Skeletal muscle tissue (tissue), 4 donors: ENCODE results near the gene SH2D1B. TPM values are rescaled to one million over a fixed set of nuclear protein-coding genes. Genes with fewer than 3 reads are reported as not detected.
"Not testable (repeated sequence)": the region's sequence is repeated elsewhere in the genome, so short reads cannot be mapped to it uniquely, and the experiment has no call there.

ENCODE experiments used
- H3K27ac ChIP-seq: one replicate; pipeline ENCODE4 v1.7.0; 2013; ENCODE audit warnings: mild to moderate bottlenecking, low read depth, low read length, inconsistent platforms
- H3K27me3 ChIP-seq, 3 donors: one replicate each; pipeline ENCODE4 v1.7.0; 2013; ENCODE audit warnings: low read length in 3 of 3; ENCODE audit not compliant: control insufficient read depth in 3 of 3, insufficient read depth in 3 of 3
- H3K36me3 ChIP-seq, 3 donors: one replicate each; pipeline ENCODE4 v1.7.0; 2013; ENCODE audit warnings: low read length in 3 of 3; ENCODE audit not compliant: control insufficient read depth in 3 of 3, insufficient read depth in 3 of 3
- H3K4me1 ChIP-seq, 3 donors: one replicate each; pipeline ENCODE4 v1.7.0; 2013; ENCODE audit warnings: low read length in 3 of 3, mild to moderate bottlenecking in 3 of 3; ENCODE audit not compliant: control insufficient read depth in 3 of 3, insufficient read depth in 3 of 3
- H3K4me3 ChIP-seq, 3 donors: one replicate each; pipeline ENCODE4 v1.7.0; 2013; ENCODE audit warnings: low read length in 3 of 3
- H3K9ac ChIP-seq, 3 donors: one replicate each; pipeline ENCODE4 v1.7.0; 2013; ENCODE audit warnings: low read length in 3 of 3, mild to moderate bottlenecking in 3 of 3, moderate library complexity in 2 of 3, low read depth in 1 of 3
- H3K9me3 ChIP-seq, 3 donors: one replicate each; pipeline ENCODE4 v1.7.0; 2013; ENCODE audit warnings: low read length in 3 of 3; ENCODE audit not compliant: control insufficient read depth in 3 of 3
- total RNA-seq: library from RNA; depleted of rRNA; stranded (reverse); fragments of >200 nt; gene quantifications from one replicate; pipeline ENCODE4 v1.2.3, GENCODE V29; 2014
- donor health status: Osteomylitis.

SH2D1B gene, protein sequence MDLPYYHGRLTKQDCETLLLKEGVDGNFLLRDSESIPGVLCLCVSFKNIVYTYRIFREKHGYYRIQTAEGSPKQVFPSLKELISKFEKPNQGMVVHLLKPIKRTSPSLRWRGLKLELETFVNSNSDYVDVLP
- 0.52 TPM for total RNA-seq

DNA sequence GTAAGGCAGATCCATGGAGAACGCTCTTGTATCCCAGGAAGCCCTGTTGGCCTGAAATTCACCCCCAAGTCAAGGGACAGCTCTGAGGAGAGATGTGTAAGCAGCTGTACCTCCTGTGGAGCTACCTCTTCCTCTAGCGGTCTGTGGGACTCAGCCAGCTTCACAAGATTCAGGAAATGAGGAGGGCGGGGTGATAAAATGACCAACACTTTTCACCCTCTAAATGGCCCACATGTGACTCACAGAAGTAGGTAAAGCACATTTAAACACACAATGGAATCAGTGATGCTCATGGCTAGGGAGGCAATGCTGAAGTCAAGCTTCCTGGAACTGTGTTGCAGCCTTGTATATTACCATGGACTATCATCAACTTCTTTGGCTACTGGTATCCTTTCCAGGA, at the start of gene SH2D1B:
TSS of gene SH2D1B (minus strand) at position 135 of the 400 bp plus-strand sequence. CDS start at position 15, 120 bp downstream.
- H3K27me3 ChIP-seq = peaks cover 0 to 6% (median 0%) of the 10 kb centered on the region in 3 donors
- no peaks in the 10 kb centered on the region for H3K36me3 ChIP-seq
- no peaks in the 10 kb centered on the region for H3K9me3 ChIP-seq
- no peak within 1 kb of the TSS for H3K9ac ChIP-seq
- H3K4me3 ChIP-seq = no peak within 1 kb of the TSS
- no peak within 1 kb of the TSS for H3K27ac ChIP-seq
- H3K4me1 ChIP-seq = no peaks in the 10 kb centered on the region

DNA sequence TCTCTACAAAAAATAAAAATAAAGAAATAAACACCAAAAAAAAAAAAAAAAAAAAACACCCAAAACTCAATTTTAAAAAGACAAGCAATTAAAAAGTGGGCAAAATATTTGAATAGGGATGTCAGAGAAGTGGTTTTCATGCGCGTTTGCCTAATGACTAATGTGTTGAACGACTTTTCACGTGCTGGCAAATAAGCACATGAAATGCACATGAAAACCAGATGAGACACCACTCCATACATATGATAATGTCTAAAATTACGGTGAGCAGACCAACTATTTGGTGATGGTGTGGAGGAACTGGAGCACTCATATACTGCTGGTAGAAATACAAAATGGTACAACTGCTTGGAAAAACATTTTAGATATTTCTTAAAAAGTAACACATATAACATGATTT, 46.3 kb upstream of the SH2D1B start:
- no peaks in the 10 kb centered on the region for H3K27me3 ChIP-seq
- no peak overlapping the region for H3K4me3 ChIP-seq
- H3K9ac ChIP-seq = no peak overlapping the region
- H3K36me3 ChIP-seq = no peaks in the 10 kb centered on the region
- H3K9me3 ChIP-seq = no peaks in the 10 kb centered on the region
- no peak overlapping the region for H3K27ac ChIP-seq
- H3K4me1 ChIP-seq = no peaks in the 10 kb centered on the region

DNA sequence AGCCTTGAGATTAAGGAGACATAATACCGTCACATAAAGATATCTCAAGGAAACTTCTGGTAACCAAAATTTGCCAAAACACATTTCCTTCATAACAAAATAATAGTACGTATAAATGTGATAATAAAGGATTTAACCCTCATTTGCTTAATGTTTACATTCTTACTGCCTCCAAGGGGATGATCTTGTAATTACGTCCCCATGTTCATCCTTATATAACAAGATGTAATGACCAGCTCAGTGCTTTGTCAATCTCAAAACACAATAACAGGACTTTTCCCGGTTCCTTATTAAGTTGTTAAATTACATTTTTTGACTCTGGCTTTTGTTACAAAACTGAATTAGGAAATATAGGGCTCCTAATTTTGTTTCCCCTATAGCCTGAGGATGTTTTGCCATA, 44.4 kb upstream of the SH2D1B start:
- no peaks in the 10 kb centered on the region for H3K27me3 ChIP-seq
- H3K4me1 ChIP-seq = no peaks in the 10 kb centered on the region
- H3K4me3 ChIP-seq = no peak overlapping the region
- no peak overlapping the region for H3K27ac ChIP-seq
- H3K9me3 ChIP-seq = no peaks in the 10 kb centered on the region
- H3K9ac ChIP-seq = no peak overlapping the region
- H3K36me3 ChIP-seq = no peaks in the 10 kb centered on the region

DNA sequence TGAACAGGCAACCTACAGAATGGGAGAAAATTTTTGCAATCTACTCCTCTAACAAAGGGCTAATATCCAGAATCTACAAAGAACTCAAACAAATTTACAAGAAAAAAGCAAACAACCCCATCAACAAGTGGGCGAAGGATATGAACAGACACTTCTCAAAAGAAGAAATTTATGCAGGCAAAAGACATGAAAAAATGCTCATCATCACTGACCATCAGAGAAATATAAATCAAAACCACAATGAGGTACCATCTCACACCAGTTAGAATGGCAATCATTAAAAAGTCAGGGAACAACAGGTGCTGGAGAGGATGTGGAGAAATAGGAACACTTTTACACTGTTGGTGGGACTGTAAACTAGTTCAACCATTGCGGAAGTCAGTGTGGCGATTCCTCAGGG, 42.4 kb upstream of the SH2D1B start:
- not testable (repeated sequence) for H3K27me3 ChIP-seq, H3K4me1 ChIP-seq, H3K36me3 ChIP-seq, H3K4me3 ChIP-seq, H3K9me3 ChIP-seq, H3K27ac ChIP-seq, H3K9ac ChIP-seq

DNA sequence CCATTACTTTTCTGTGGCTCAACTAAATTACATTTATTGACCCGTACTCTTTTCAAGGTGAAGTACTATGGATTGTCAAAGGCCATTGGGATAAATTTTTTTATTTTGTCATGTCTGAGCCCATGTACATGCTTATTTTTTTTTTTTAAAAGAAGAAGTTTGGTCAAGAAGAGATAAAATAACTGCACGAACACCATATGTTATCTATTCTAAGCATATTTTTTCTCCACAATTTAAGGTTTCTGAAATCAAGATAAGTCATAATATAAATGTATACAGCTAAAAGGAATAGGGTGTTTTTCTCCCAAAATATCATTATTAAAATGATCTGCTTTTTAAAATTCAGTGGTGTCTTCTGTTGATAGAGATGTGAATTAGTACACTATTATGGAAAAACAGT, 35.0 kb upstream of the SH2D1B start:
- Histone ChIP-seq H3K36me3 (no peaks in the 10 kb centered on the region), H3K4me3 (no peak overlapping the region), H3K27me3 (no peaks in the 10 kb centered on the region), H3K9ac (no peak overlapping the region), H3K27ac (no peak overlapping the region), H3K4me1 (no peaks in the 10 kb centered on the region), H3K9me3 (no peaks in the 10 kb centered on the region)

DNA sequence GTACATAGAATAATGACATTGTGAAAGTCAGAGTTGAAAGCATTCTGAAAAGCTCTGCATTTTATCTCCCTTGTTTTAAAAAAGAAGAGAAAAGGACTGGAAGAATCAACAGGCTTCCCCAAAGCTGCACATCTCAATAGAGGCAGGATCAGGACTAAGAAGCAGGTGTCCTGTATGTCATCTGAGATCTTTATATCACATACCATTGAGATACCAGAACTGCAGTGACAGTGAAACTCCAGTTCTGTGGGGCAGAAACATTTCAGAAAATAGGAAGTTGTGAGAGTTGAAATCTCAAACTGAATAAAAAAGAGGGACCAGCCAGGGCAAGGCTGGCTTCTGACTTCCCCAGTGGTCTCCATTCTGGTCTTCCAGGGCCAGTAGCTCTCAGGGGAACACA, 33.0 kb upstream of the SH2D1B start:
- Histone ChIP-seq H3K4me3 (no peak overlapping the region), H3K27me3 (peaks cover 0 to 4% (median 0%) of the 10 kb centered on the region in 3 donors), H3K27ac (no peak overlapping the region), H3K9me3 (no peaks in the 10 kb centered on the region), H3K4me1 (no peaks in the 10 kb centered on the region), H3K9ac (no peak overlapping the region), H3K36me3 (no peaks in the 10 kb centered on the region)

DNA sequence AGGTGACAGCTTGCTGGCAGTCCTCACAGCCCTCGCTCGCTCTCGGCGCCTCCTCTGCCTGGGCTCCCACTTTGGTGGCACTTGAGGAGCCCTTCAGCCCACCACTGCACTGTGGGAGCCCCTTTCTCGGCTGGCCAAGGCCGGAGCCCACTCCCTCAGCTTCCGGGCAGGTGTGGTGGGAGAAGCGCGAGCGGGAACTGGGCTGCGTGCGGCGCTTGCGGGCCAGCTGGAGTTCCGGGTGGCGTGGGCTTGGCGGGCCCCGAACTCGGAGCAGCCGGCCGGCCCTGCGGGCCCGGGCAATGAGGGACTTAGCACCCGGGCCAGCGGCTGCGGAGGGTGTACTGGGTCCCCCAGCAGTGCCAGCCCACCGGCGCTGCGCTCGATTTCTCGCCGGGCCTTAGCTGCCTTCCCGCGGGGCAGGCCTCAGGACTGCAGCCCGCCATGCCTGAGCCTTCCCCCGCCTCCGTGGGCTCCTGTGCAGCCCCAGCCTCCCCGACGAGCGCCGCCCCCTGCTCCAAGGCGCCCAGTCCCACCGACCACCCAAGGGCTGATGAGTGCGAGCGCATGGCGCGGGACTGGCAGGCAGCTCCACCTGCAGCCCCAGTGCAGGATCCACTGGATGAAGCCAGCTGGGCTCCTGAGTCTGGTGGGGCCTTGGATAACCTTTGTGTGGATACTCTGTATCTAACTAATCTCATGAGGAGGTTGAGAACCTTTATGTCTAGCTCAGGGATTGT, 21.2 kb upstream of the SH2D1B start:
- H3K27ac ChIP-seq, H3K9me3 ChIP-seq, H3K27me3 ChIP-seq, H3K4me3 ChIP-seq, H3K36me3 ChIP-seq, H3K4me1 ChIP-seq, H3K9ac ChIP-seq: not testable (repeated sequence)

DNA sequence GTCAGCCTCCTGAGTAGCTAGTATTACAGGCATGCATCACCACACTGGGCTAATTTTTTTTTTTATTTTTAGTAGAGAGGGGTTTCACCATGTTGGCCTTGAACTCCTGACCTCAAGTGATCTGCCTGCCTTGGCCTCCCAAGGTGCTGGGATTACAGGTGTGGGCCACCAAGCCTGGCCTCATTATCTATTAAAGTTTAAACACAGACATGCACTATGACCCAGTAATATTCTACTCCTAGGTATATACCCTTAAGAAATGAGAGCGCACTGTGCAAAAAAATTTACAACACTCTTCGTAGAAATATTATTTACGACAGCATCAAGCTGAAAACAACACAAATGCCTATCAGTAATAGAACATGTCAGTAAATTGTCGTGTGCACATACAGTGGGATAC, 18.6 kb upstream of the SH2D1B start:
- no peak overlapping the region for H3K27ac ChIP-seq
- H3K9me3 ChIP-seq = no peaks in the 10 kb centered on the region
- no peaks in the 10 kb centered on the region for H3K27me3 ChIP-seq
- no peak overlapping the region for H3K9ac ChIP-seq
- H3K4me3 ChIP-seq = no peak overlapping the region
- no peaks in the 10 kb centered on the region for H3K36me3 ChIP-seq
- no peaks in the 10 kb centered on the region for H3K4me1 ChIP-seq

DNA sequence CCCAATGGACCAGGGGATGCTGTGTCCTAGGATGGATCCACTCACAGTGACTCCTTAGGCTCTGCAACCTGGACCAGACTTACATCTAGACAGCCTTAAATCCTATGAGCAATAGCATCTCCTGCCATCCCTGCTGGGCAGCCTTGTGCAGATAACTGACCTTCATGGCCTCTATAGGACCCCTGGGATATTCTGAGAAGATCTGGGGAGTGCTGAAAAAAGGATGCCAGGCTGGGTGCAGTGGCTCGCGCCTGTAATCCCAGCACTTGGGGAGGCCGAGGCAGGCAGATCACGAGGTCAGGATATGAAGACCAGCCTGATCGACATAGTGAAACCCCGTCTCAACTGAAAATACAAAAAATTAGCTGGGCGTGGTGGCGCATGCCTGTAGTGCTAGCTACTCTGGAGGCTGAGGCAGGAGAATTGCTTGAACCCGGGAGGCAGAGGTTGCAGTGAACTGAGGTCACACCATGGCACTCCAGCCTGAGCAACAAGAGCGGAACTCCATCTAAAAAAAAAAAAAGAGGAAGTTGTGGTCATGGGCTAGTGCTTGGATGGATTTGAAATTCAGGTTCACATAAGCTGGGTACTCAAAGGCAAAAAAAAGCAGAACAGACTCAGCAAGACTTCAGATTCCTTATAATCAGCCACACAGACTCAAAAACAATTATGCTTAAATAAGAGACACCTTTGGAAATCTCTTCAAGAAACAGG, 10.9 kb upstream of the SH2D1B start:
- peaks cover 0 to 2% (median 0%) of the 10 kb centered on the region in 3 donors for H3K9me3 ChIP-seq

More for the DNA sequence above, 10.9 kb upstream of the SH2D1B start:
- Histone ChIP-seq H3K4me1 (no peaks in the 10 kb centered on the region), H3K9ac (no peak overlapping the region), H3K36me3 (no peaks in the 10 kb centered on the region), H3K27me3 (no peaks in the 10 kb centered on the region), H3K4me3 (no peak overlapping the region), H3K27ac (no peak overlapping the region)
